Adipose tissue (tissue), 3 donors: ENCODE measurements around the gene ACVR1. TPM values are rescaled to one million over a fixed set of nuclear protein-coding genes. Genes with fewer than 3 reads are reported as not detected.
"Not testable (repeated sequence)": the region's sequence is repeated elsewhere in the genome, so short reads cannot be mapped to it uniquely, and the experiment has no call there.

Source experiments
- H3K27ac ChIP-seq: one replicate; pipeline ENCODE4 v1.5.1; 2013; ENCODE audit warnings: low read depth, low read length
- WGBS, 3 donors: extraction: QIAGEN DNeasy Blood & Tissue Kit; methylation state at CpG; one replicate each; pipeline ENCODE4 v1.1.7; 2013; 5-methylcytosine and 5-hydroxymethylcytosine counted together
- polyA plus RNA-seq, 3 donors: library from polyadenylated mRNA; stranded (reverse); fragments of 200-250 nt; gene quantifications; one replicate each; pipeline ENCODE4 v1.2.3, GENCODE V29; 2013
- donor health status: healthy with polysubstance abuse.
- donor health status: Bipolar disorder and iron deficiency.
- donor health status: healthy.

Gene ACVR1
- polyA plus RNA-seq, 3 donors, result 7.7 to 19.4 (median 11.6) TPM

DNA sequence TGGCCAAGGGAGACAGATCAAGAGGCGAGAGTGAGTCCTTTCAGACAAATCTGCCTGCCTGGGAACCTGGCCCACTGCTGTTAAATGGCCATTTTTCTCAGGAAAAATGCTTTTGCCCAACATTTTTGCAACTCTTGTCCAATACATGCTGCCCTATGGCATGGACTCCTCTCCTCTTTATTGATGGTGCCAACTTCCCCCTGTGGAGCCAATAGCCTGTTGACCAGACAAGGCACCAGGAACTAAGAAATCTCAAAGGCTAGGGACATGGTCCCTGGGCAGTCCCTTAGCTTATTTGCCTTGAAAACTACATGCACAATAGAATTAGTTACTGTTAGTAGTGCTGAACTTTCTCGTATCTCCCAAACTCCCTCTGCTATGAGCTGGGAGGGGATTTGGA is 155.6 kb downstream of the ACVR1 start:
- 87 to 92% (median 89%) methylated on average over 2 of the region's 2 CpGs for WGBS, 3 donors

DNA sequence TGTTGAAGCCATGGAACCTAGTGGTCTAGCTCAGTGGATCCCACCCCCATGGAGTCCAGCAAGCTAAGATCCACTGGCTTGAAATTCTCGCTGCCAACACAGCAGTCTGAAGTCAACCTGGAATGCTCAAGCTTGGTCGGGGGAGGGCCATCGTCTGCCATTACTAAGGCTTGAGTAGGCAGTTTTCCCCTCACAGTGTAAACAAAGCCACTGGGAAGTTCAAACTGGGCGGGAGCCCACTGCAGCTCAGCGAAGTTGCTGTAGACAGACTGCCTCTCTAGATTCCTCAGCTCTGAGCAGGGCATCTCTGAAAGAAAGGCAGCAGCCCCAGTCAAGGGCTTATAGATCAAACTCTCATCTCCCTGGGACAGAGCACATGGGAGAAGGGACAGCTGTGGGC is 171.5 kb downstream of the ACVR1 start:
- 68 to 76% (median 73%) methylated on average over 5 of the region's 5 CpGs for WGBS, 3 donors
- not testable (repeated sequence) for H3K27ac ChIP-seq

More for the DNA sequence above, 155.6 kb downstream of the ACVR1 start:
- no peak overlapping the region for H3K27ac ChIP-seq

DNA sequence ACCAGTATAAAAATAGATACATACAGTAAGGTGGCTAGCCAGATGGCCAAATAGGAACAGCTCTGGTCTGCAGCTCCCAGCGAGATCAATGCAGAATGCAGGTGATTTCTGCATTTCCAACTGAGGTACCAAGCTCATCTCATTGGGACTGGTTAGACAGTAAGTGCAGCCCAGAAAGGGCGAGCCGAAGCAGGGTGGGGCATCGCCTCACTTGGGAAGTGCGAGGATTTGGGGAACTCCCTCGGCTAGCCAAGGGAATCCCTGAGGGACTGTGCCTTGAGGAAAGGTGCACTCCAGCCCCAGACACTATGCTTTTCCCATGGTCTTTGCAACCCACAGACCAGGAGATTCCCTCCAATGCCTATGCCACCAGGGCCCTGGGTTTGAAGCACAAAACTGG is 172.0 kb downstream of the ACVR1 start:
- WGBS, 3 donors, result 93 to 98% (median 96%) methylated on average over 6 of the region's 6 CpGs
- H3K27ac ChIP-seq, result not testable (repeated sequence)

DNA sequence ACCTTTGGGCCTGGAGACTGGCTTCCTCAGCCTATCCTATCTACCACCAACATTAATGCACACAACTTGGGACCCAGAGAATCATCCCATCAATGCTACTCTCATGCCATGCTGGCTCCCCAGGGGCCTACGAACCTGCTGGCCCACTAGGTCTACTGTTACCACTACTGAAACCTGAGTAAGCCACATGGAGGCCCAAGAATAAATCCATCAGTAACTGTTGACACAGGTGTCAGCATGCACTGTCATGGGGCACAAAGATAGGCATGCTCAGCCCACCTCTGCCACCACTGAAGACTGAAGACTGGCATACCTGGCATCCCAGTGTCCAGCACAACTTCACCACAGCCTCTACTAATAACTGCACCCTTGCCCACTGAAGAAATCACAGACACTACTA is 176.3 kb downstream of the ACVR1 start:
- H3K27ac ChIP-seq, result no peak overlapping the region
- WGBS, 3 donors, result 82 to 95% (median 83%) methylated on average over 1 of the region's 1 CpG

DNA sequence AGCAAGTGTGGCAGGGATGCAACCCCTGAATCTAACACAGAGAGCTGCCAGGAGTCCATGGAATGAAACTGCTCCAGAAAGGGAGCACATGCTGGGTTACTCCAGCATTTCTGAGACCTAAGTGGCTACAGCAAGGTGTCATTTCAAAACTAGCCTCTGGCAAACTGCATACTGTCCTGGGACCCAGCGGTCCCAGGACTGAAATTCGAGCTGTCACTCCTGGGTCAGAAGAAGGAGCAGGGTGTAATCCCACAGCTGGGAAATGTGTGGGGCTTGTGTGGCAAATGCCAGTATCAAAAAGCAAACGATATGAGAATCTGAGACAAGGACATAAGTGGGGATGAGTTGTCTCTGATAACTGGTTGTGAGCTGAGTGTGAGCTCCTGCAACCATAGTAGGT is 177.1 kb downstream of the ACVR1 start:
- H3K27ac ChIP-seq, result no peak overlapping the region
- 83 to 87% (median 84%) methylated on average over 3 of the region's 3 CpGs for WGBS, 3 donors

DNA sequence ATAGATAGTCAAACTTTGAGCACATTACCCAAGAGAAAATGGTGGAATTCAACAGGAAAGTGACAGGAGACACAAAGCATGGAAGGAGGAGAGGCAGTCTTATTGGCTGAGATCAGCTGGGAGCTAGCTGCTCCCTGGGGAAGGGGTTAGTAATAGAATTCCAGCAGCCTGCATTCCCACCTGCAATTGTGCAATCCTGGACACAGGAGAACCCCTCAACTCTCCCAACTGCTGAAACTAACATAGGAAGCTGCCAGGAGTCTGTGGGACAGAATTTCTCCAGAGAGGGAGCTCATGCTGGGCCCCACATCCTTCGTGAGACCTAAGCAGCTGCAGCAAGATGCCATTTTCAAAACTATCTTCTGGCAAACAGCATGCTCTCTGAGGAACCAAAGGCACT is 177.7 kb downstream of the ACVR1 start:
- no peak overlapping the region for H3K27ac ChIP-seq
- 50 to 88% (median 70%) methylated on average over 1 of the region's 1 CpG for WGBS, 3 donors

DNA sequence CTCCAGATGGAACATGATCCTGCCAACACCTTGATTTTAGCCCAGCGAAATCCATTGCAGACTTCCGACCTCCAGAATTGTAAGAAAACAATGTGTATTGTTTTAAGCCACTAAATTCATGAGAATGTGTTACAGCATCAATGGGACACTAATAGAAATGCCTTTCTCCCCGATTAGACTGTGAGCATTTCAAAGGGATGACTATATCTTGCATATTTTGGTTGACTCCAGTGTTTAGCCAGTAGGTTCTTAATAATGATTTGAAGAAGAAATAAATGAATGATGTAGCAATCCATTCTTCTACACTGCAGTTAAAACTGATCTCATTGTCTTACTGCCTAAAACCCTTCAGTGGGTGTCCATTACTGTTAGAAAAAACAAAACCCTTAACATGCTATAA is 180.1 kb downstream of the ACVR1 start:
- 85 to 91% (median 89%) methylated on average over 3 of the region's 3 CpGs for WGBS, 3 donors

DNA sequence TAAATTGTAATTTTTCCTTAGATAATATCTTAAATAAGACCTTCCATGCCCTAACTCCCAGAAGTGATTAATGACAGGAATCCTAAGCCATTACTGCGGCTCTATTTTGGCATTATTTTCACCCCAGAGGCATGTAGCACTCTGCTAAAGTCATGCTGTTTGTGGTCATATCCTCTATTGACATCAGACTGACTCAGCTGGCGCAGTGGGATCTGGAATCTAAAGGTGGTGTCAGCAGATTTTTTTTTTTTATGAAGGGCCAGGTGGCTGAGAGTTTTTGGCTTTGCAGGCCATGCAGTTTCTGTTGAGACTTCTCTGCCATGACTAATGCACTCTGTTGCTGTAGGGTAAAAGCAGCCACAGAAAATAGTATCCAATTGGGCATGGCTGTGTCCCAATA is 183.4 kb downstream of the ACVR1 start:
- WGBS, 3 donors, result 82 to 97% (median 83%) methylated on average over 2 of the region's 2 CpGs

More for the DNA sequence above, 180.1 kb downstream of the ACVR1 start:
- no peak overlapping the region for H3K27ac ChIP-seq

DNA sequence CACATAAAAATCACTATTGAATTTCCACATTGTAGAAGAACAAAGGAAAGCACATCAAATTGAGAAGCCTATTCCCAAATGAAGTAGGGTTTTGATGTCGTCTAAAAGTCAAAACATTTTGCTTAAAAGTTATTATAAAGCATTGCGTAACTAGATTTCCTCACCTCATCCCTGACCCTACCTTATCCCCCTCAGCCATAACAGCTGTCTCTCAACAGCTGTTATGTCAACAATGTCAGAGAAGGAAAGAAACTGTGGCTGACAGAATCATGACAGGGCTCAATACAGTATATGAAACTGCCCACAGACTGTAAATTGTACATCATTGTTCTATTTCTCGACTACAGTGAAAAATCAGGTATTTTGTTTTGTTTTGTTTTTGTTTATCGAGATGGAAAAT is 184.4 kb downstream of the ACVR1 start:
- 80 to 93% (median 86%) methylated on average over 4 of the region's 4 CpGs for WGBS, 3 donors
- no peak overlapping the region for H3K27ac ChIP-seq

More for the DNA sequence above, 183.4 kb downstream of the ACVR1 start:
- no peak overlapping the region for H3K27ac ChIP-seq

DNA sequence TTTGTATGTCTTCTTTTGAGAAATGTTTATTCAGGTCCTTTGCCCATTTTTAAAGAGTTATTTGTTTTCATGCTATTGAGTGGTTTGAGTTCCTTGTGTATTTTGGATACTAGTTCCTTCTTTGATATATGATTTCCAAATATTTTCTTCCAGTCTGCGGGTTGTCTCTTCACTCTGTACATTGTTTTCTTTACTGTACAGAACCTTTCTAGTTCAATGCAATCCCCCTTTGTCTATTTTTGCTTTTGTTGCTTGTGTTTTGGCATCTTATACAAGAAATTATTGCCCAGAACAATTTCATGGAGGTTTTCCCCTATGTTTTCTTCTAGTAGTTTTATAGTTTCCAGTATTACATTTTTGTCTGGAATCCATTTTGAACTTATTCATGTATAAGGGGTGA is 185.0 kb downstream of the ACVR1 start:
- 87 to 97% (median 89%) methylated on average over 1 of the region's 1 CpG for WGBS, 3 donors
- H3K27ac ChIP-seq, result no peak overlapping the region

Other genes with a start within 250 kb of the ACVR1 start
- 10 to 100 TPM in 2 of 3 donors, 1 to 10 TPM in 1; 1.8 to 52.4 (median 12.7) TPM for gene ACVR1C, start 247.5 kb downstream of the ACVR1 start, polyA plus RNA-seq
- under 1 TPM in 2 of 3 donors, not detected in 1; 0.10 to 0.22 TPM for gene UPP2, start 225.5 kb upstream of the ACVR1 start, polyA plus RNA-seq